HCT116 (cell line): ENCODE data around the gene SNORC. TPM values are rescaled to one million over a fixed set of nuclear protein-coding genes. Genes with fewer than 3 reads are reported as not detected.

ENCODE experiments used
- ATAC-seq: fragments of 200-7000 bp; cut with Tn5 transposase; 2 replicates; pipeline ENCODE4 v1.9.1; 2020; ENCODE audit warnings: mild to moderate bottlenecking, moderate library complexity
- BruUV-seq: library from RNA; stranded (reverse); fragments of 400-500 nt; replicated peaks from 2 replicates; lab custom pipeline; 2021; lab: Mats Ljungman, UMichigan
- CTCF ChIA-PET: fragments of 300-600 bp; sonication (Branson Sonifier 250); formaldehyde crosslinking; loops from one replicate; lab custom pipeline; 2021; ENCODE audit warnings: antibody characterized with exemption; lab: Charles Lee
- POLR2A ChIA-PET: fragments of 300-600, 350-600 bp; sonication (Branson Sonifier 250); formaldehyde crosslinking; loops from one replicate; lab custom pipeline; 2021; ENCODE audit warnings: antibody characterized with exemption; lab: Charles Lee
- RAD21 ChIA-PET, 2 experiments: fragments of 300-600 bp; sonication (Branson Sonifier 250); formaldehyde crosslinking; loops; one replicate each; lab custom pipeline; 2023; ENCODE audit warnings: low total read pairs in 2 of 2; ENCODE audit not compliant: uncharacterized antibody in 2 of 2, unreplicated experiment in 2 of 2, low non-redundant PET in 1 of 2; lab: Charles Lee
- DNase-seq: peaks from one replicate; pipeline ENCODE4 v3.0.0-alpha.2; 2010; ENCODE audit warnings: low read depth, low spot score
- H2AFZ ChIP-seq: fragments of 200-600 bp; shearing (Covaris generic), sonication (generic); 2 replicates; pipeline ENCODE4 v1.6.1; 2017; ENCODE audit warnings: low read depth, mixed run types, mixed read lengths, antibody characterized with exemption, low read length; ENCODE audit not compliant: poor library complexity, severe bottlenecking
- H3K27ac ChIP-seq: 2 replicates; pipeline ENCODE4 v1.5.1; 2012; ENCODE audit warnings: low read depth, low read length
- H3K27me3 ChIP-seq: fragments of 200-600 bp; sonication (generic); 2 replicates; pipeline ENCODE4 v1.6.1; 2016; ENCODE audit warnings: mixed run types, low read length, mixed read lengths; ENCODE audit not compliant: insufficient read depth
- H3K36me3 ChIP-seq, 2 experiments: fragments of 200-500 bp in 1 of 2; fragments of 200-600 bp in 1 of 2; sonication (Bioruptor generic) in 1 of 2; sonication (generic) in 1 of 2; 2 replicates each; pipeline versions ENCODE4 v1.5.1 to v1.6.1; 2014 to 2016; ENCODE audit warnings: low read length in 2 of 2, inconsistent platforms in 1 of 2, mixed read lengths in 1 of 2, mixed run types in 1 of 2; ENCODE audit not compliant: insufficient read depth in 2 of 2, control insufficient read depth in 1 of 2
- H3K4me1 ChIP-seq, 2 experiments: fragments of 200-600 bp in 1 of 2; sonication (generic) in 1 of 2; 2 replicates each; pipeline versions ENCODE4 v1.5.1 to v1.6.1; 2012 to 2017; ENCODE audit warnings: low read length in 2 of 2, inconsistent platforms in 1 of 2, mild to moderate bottlenecking in 1 of 2, mixed read lengths in 1 of 2, mixed run types in 1 of 2, moderate library complexity in 1 of 2; ENCODE audit not compliant: insufficient read depth in 2 of 2, control insufficient read depth in 1 of 2
- H3K4me2 ChIP-seq: fragments of 200-600 bp; sonication (generic); 2 replicates; pipeline ENCODE4 v1.6.1; 2017; ENCODE audit warnings: mixed run types, low read length, mixed read lengths
- H3K4me3 ChIP-seq, 2 experiments: fragments of 200-600 bp in 1 of 2; sonication (generic) in 1 of 2; replicated peaks in 1 of 2; 2 replicates each; pipeline ENCODE4 v1.5.1; 2011 to 2016; ENCODE audit warnings: low read length in 2 of 2, control low read depth in 1 of 2, low read depth in 1 of 2, mild to moderate bottlenecking in 1 of 2, mixed read lengths in 1 of 2, mixed run types in 1 of 2
- H3K79me2 ChIP-seq: fragments of 200-600 bp; sonication (generic); 2 replicates; pipeline ENCODE4 v1.6.1; 2017; ENCODE audit warnings: mild to moderate bottlenecking, mixed run types, low read length, moderate library complexity, mixed read lengths; ENCODE audit not compliant: insufficient read depth
- H3K9ac ChIP-seq: fragments of 200-600 bp; sonication (generic); 2 replicates; pipeline ENCODE4 v1.6.1; 2016; ENCODE audit warnings: low read length, mixed read lengths
- H3K9me2 ChIP-seq: fragments of 200-600 bp; sonication (generic), shearing (Covaris generic); 2 replicates; pipeline ENCODE4 v1.6.1; 2017; ENCODE audit warnings: mixed run types, mild to moderate bottlenecking, moderate library complexity; ENCODE audit not compliant: insufficient read depth
- H3K9me3 ChIP-seq, 2 experiments: fragments of 200-500 bp in 1 of 2; fragments of 200-600 bp in 1 of 2; sonication (Bioruptor generic) in 1 of 2; sonication (generic) in 1 of 2; 2 replicates each; pipeline ENCODE4 v1.6.1; 2014 to 2017; ENCODE audit warnings: low read length in 2 of 2, mixed read lengths in 2 of 2, inconsistent platforms in 1 of 2, low read depth in 1 of 2, mild to moderate bottlenecking in 1 of 2, mixed run types in 1 of 2, moderate library complexity in 1 of 2; ENCODE audit not compliant: control insufficient read depth in 1 of 2, insufficient read depth in 1 of 2
- H4K20me1 ChIP-seq: fragments of 200-600 bp; sonication (generic), shearing (Covaris generic); 2 replicates; pipeline ENCODE4 v1.6.1; 2017; ENCODE audit warnings: mixed run types, mild to moderate bottlenecking, moderate library complexity; ENCODE audit not compliant: insufficient read depth
- ELF1 ChIP-seq: IDR thresholded peaks from 2 replicates; pipeline ENCODE4 v1.6.1; 2012; ENCODE audit warnings: low read depth, borderline replicate concordance
- EZH2 ChIP-seq: fragments of 200-600 bp; sonication (generic); IDR thresholded peaks from 2 replicates; pipeline ENCODE4 v1.6.1; 2017; ENCODE audit warnings: antibody characterized with exemption, mixed run types
- EZH2phosphoT487 ChIP-seq: fragments of 200-600 bp; IDR thresholded peaks from 2 replicates; pipeline ENCODE4 v1.6.1; 2018; ENCODE audit warnings: antibody characterized with exemption, borderline replicate concordance
- JUND ChIP-seq: IDR thresholded peaks from 2 replicates; pipeline ENCODE4 v1.6.1; 2012
- MAX ChIP-seq: IDR thresholded peaks from 2 replicates; pipeline ENCODE4 v1.6.1; 2012
- RAD21 ChIP-seq: IDR thresholded peaks from 2 replicates; pipeline ENCODE4 v1.6.1; 2012; ENCODE audit warnings: low read depth, mild to moderate bottlenecking
- SRF ChIP-seq: IDR thresholded peaks from 2 replicates; pipeline ENCODE4 v1.6.1; 2012; ENCODE audit warnings: low read depth
- ZBTB33 ChIP-seq: IDR thresholded peaks from 2 replicates; pipeline ENCODE4 v1.6.1; 2011; ENCODE audit warnings: mild to moderate bottlenecking, low read length, moderate library complexity; ENCODE audit not compliant: insufficient replicate concordance; ENCODE audit errors: extremely low read depth
- ZNF274 ChIP-seq: fragments of 200-500 bp; sonication (Bioruptor generic); IDR thresholded peaks from 2 replicates; pipeline ENCODE4 v1.6.1; 2014; ENCODE audit warnings: mild to moderate bottlenecking, low read depth, low read length, inconsistent platforms
- intact Hi-C: fragments of 100-400 bp; cut with micrococcal nuclease; formaldehyde crosslinking; loops from 2 replicates; pipeline ENCODE4 v1.10.0; 2022
- total RNA-seq: library from RNA; stranded (reverse); gene quantifications from one replicate; pipeline ENCODE4 v1.2.1, GENCODE V29; 2021; ENCODE audit not compliant: unreplicated experiment
- TF ChIP-seq, protein P1 (sequence below), 3 experiments: fragments of 200-600 bp in 1 of 3; sonication (generic) in 1 of 3; IDR thresholded peaks in 2 of 3; conservative IDR thresholded peaks in 1 of 3; 2 replicates each; pipeline ENCODE4 v1.5.1; 2012 to 2017; ENCODE audit warnings: low read depth in 2 of 3, low read length in 2 of 3, antibody characterized with exemption in 1 of 3, borderline replicate concordance in 1 of 3, control low read depth in 1 of 3, mild to moderate bottlenecking in 1 of 3, mixed read lengths in 1 of 3, mixed run types in 1 of 3, moderate library complexity in 1 of 3; ENCODE audit not compliant: insufficient read depth in 1 of 3

The SNORC gene
- total RNA-seq, 1 experiment from 2014 or later: 14.0 TPM

DNA sequence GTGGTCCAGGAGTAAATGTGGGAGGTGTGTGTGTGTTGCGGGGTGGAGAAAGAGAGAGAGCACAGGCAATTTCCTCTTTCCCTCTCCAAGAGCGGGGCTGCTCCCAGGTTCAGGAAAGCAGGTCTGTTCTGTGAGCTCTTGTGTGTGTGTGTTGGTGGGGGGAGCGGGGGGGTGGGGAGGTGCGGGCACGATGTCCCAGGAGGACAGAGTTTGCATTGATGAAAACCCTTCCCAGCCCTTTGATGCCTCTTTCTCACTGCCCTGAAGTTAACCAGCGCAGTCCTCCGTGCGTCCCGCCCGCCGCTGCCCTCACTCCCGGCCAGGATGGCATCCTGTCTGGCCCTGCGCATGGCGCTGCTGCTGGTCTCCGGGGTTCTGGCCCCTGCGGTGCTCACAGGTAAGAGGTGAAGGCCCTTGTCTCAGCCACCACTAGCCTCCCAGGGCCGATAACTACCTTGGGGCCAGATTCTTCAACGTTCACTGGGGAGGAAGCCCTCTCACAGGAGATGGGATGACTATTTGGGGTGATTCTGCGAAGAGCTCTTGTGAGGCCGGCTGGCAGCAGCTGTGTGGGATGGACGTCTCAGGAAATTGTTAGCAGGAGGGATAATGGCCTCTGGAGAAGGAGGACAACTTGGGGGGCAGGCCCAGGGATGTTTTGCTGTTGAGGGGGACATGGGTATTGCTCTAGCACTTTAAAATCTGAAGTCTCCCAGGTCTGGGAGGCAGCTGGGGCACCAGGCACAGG is at the start of gene SNORC (continued):
- no peak for TF ChIP-seq ZBTB33

- Histone ChIP-seq H3K27ac (no peak overlapping the region), H3K4me1 (no peaks in the 10 kb centered on the region), H3K9me2 (no peaks in the 10 kb centered on the region), H3K36me3 (peaks cover 18 to 19% of the 10 kb centered on the region in 2 experiments; a peak in 3 of 4 replicates), H4K20me1 (no peaks in the 10 kb centered on the region), H3K9ac (no peak overlapping the region), H3K9me3 (no peaks in the 10 kb centered on the region), H3K4me3 (no peak overlapping the region), H3K4me2 (no peak overlapping the region), H3K27me3 (no peaks in the 10 kb centered on the region), H2AFZ (no peak overlapping the region), H3K79me2 (peaks cover 6% of the 10 kb centered on the region; the same call in 1 of the 2 replicates)
- no peak for TF ChIP-seq EZH2phosphoT487
- intact Hi-C loops: loop anchor here (10.0 kb wide), 1 partner anchor 225 kb away; no protein-coding TSS in a partner anchor
- ChIA-PET POLR2A (no interaction called here), RAD21 (no interaction called here), CTCF (no interaction called here)
- DNase-seq: no peak
- no peak for ATAC-seq
- BruUV-seq: no TSS peak
Observed at GRCh38 chr2:232829988-232830387, 40.1 kb upstream of the SNORC start.

- intact Hi-C loops: loop anchor here (10.0 kb wide), 1 partner anchor 227 kb away; no protein-coding TSS in a partner anchor
- RAD21 ChIA-PET: no interaction called here
- H3K9ac ChIP-seq: no peak overlapping the region
- no TSS peak for BruUV-seq
- H2AFZ ChIP-seq: no peak overlapping the region
- TF ChIP-seq, protein P1, sequence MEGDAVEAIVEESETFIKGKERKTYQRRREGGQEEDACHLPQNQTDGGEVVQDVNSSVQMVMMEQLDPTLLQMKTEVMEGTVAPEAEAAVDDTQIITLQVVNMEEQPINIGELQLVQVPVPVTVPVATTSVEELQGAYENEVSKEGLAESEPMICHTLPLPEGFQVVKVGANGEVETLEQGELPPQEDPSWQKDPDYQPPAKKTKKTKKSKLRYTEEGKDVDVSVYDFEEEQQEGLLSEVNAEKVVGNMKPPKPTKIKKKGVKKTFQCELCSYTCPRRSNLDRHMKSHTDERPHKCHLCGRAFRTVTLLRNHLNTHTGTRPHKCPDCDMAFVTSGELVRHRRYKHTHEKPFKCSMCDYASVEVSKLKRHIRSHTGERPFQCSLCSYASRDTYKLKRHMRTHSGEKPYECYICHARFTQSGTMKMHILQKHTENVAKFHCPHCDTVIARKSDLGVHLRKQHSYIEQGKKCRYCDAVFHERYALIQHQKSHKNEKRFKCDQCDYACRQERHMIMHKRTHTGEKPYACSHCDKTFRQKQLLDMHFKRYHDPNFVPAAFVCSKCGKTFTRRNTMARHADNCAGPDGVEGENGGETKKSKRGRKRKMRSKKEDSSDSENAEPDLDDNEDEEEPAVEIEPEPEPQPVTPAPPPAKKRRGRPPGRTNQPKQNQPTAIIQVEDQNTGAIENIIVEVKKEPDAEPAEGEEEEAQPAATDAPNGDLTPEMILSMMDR (IDR thresholded peaks at IDR 0.05 in 2 of 3, conservative IDR thresholded peaks at IDR 0.05 in 1 of 3; ENCODE audit: borderline replicate concordance in 1 of 3, insufficient read depth in 1 of 3, low read depth in 2 of 3, low read length in 2 of 3): no peak
- no peak for TF ChIP-seq EZH2phosphoT487
- no peak for TF ChIP-seq SRF
- no peak for TF ChIP-seq JUND
- no peak for TF ChIP-seq MAX
- no peak for TF ChIP-seq ELF1
- TF ChIP-seq RAD21: no peak
- TF ChIP-seq EZH2: no peak
- no peak for TF ChIP-seq ZNF274
- H3K9me2 ChIP-seq: no peaks in the 10 kb centered on the region
- no peaks in the 10 kb centered on the region for H4K20me1 ChIP-seq
- ATAC-seq: no peak
- H3K4me2 ChIP-seq: no peak overlapping the region
- POLR2A ChIA-PET: no interaction called here
- H3K27me3 ChIP-seq: no peaks in the 10 kb centered on the region
- H3K9me3 ChIP-seq: no peaks in the 10 kb centered on the region
- H3K4me1 ChIP-seq: peaks cover 0 to 8% of the 10 kb centered on the region in 2 experiments; a peak in 1 of 4 replicates
- CTCF ChIA-PET: no interaction called here
- H3K27ac ChIP-seq: no peak overlapping the region
- peaks cover 12% of the 10 kb centered on the region; the same call in 1 of the 2 replicates for H3K79me2 ChIP-seq
- H3K36me3 ChIP-seq: peaks cover 18 to 19% of the 10 kb centered on the region in 2 experiments; a peak in 3 of 4 replicates
- H3K4me3 ChIP-seq: no peak overlapping the region
- DNase-seq: no peak
Observed at GRCh38 chr2:232831496-232831895, 38.6 kb upstream of the SNORC start.
